OCI-LY7 (cell line): ENCODE results near the gene PNCK.

Experiments
- CTCF ChIP-seq: fragments of 200-600 bp; sonication (generic); conservative IDR thresholded peaks from 2 replicates; pipeline ENCODE4 v1.5.1; 2014; ENCODE audit warnings: mild to moderate bottlenecking, antibody characterized with exemption, low read length, moderate library complexity, mixed read lengths
- EZH2phosphoT487 ChIP-seq: fragments of 200-600 bp; sonication (generic); IDR thresholded peaks from 2 replicates; pipeline ENCODE4 v1.6.1; 2018; ENCODE audit warnings: low read depth, borderline replicate concordance, mild to moderate bottlenecking, mixed run types, antibody characterized with exemption, low read length, moderate library complexity, mixed read lengths

DNA sequence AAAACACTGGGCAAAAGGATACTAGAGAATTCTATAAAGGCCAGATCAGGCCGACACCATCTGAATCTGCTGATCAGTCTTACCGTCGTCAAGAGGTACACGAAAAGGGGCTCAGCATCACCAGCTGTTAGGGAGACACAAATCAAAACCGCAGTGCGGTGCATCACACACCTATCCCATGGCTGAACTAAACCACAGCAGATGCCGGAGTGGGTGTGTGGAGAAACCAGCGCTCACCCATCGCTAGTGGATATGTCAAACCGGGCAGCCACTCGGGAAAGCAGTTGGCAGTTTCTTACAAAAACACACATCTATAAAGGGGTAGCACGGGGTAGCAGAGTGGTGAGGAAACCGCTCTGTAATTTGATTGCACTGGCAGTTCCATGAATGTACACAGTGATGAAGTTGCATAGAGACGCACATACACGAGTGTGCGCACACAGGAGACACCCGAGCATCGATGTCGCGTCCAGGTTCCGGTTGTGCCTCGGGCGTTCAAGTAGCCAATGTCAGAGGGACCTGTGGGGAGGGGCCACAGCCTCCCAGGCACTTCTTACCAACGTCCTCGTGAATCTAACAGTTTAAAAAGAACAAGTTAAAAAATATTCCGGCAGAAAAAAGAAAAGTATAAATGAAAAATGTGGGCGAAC is 51.5 kb downstream of the PNCK start:
- TF ChIP-seq CTCF (no peak), EZH2phosphoT487 (no peak)
